Hepatocyte (in vitro differentiated cells): ENCODE measurements around the gene ARIH1.
"Not testable (repeated sequence)": the region's sequence is repeated elsewhere in the genome, so short reads cannot be mapped to it uniquely, and the experiment has no call there.

Experiments
- EZH2 ChIP-seq: fragments of 200-600 bp; sonication (generic); IDR thresholded peaks from 2 replicates; pipeline ENCODE4 v1.6.1; 2016; ENCODE audit warnings: antibody characterized with exemption, mild to moderate bottlenecking, borderline replicate concordance
- EZH2phosphoT487 ChIP-seq: fragments of 200-600 bp; sonication (generic); IDR thresholded peaks from one replicate; pipeline ENCODE4 v1.6.1; 2018; ENCODE audit warnings: antibody characterized with exemption, mild to moderate bottlenecking, low read depth, moderate library complexity; ENCODE audit not compliant: unreplicated experiment, severe bottlenecking
- TF ChIP-seq, protein P1 (sequence below): fragments of 200-600 bp; sonication (generic); IDR thresholded peaks from 2 replicates; pipeline ENCODE4 v1.5.1; 2016; ENCODE audit warnings: antibody characterized with exemption, mild to moderate bottlenecking; ENCODE audit not compliant: poor library complexity

DNA sequence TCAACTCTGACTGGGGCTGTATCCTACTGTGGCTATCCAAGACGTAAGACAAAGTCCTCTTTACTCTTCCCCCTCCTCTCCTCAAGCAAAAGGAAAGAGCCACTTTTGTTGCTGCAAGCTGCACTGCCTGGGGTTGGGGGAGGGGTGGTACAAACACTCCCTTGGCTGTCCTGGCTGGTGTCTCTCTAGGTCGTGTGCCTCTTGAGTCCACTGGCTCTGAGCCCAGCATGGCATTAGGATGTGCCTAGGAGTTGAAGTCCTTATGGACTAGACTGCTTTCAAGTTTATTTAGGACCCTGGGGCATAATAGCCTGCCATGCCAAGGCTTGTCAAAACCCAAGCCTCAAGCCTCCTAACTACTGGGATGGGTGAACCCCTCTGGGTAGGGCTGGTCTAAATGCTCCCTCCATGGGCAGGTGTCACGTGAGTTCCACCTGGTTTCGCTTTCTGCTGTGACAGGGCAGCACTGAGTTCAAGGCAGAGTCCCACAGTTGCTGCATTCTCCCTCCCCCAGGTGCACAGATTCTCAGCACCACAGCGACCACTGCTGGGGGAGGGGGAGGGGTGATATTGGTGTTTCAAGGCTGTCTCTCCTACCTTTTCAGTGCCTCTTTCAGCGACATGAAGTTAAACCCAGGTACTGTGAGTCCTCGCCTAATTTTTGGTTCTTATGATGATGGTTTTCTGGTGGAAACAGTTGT is 141.6 kb downstream of the ARIH1 start:
- TF ChIP-seq, protein P1, sequence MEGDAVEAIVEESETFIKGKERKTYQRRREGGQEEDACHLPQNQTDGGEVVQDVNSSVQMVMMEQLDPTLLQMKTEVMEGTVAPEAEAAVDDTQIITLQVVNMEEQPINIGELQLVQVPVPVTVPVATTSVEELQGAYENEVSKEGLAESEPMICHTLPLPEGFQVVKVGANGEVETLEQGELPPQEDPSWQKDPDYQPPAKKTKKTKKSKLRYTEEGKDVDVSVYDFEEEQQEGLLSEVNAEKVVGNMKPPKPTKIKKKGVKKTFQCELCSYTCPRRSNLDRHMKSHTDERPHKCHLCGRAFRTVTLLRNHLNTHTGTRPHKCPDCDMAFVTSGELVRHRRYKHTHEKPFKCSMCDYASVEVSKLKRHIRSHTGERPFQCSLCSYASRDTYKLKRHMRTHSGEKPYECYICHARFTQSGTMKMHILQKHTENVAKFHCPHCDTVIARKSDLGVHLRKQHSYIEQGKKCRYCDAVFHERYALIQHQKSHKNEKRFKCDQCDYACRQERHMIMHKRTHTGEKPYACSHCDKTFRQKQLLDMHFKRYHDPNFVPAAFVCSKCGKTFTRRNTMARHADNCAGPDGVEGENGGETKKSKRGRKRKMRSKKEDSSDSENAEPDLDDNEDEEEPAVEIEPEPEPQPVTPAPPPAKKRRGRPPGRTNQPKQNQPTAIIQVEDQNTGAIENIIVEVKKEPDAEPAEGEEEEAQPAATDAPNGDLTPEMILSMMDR, result not testable (repeated sequence)
- TF ChIP-seq EZH2phosphoT487, EZH2: not testable (repeated sequence)
